ENCODE measurements around the gene SMC3. TPM values are rescaled to one million over a fixed set of nuclear protein-coding genes. Genes with fewer than 3 reads are reported as not detected.

SMC3 gene
- total and polyA plus RNA-seq, 4 donors, result 7.2 to 26.4 (median 18.1) TPM

DNA sequence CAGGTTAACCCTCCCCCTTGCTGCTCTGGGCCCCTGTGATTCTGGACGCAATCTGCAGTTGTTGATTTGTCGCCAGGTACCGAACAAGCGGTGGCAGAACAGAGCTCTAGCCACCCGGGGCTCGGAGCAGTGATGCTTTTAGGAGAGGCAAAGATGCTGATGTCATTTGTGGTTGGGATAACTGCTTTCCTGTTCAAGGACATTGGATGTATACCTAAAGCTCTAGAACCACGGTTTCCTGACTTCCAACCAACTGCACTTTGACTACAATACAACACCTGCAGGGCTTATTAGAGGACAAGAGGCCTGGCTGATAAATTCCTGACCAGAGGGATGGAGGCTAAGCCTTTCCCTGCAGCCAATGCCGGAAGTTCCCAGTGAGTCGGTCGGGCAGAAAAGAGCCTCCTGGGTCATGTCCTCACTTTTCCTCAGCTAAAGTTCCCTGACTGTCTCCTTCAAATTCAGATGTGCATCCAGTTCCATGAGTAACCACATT is 70.1 kb downstream of the SMC3 start:
- Histone ChIP-seq H3K36me3 (ENCODE audit: control insufficient read depth in 4 of 4, insufficient read depth in 3 of 4, low read depth in 1 of 4, low read length in 3 of 4) (no peaks in the 10 kb centered on the region), H3K9ac (ENCODE audit: low read depth in 1 of 2, low read length in 2 of 2) (no peak overlapping the region), H3K4me3 (ENCODE audit: low read depth in 1 of 3, low read length in 3 of 3) (no peak overlapping the region), H3K4me1 (ENCODE audit: control insufficient read depth in 4 of 4, insufficient read depth in 4 of 4, low read length in 3 of 4) (peaks cover 0 to under 1% (median 0%) of the 10 kb centered on the region in 4 donors), H3K27me3 (ENCODE audit: control insufficient read depth in 4 of 4, insufficient read depth in 4 of 4, low read length in 3 of 4) (peaks cover 0 to 6% (median 4%) of the 10 kb centered on the region in 4 donors), H3K27ac (ENCODE audit: low read depth in 1 of 2, low read length in 2 of 2) (no peak overlapping the region), H3K9me3 (ENCODE audit: control insufficient read depth in 4 of 4, low read length in 3 of 4) (no peaks in the 10 kb centered on the region)
- no peak for TF ChIP-seq RAD21 (IDR thresholded peaks at IDR 0.05)
- TF ChIP-seq, protein P1, sequence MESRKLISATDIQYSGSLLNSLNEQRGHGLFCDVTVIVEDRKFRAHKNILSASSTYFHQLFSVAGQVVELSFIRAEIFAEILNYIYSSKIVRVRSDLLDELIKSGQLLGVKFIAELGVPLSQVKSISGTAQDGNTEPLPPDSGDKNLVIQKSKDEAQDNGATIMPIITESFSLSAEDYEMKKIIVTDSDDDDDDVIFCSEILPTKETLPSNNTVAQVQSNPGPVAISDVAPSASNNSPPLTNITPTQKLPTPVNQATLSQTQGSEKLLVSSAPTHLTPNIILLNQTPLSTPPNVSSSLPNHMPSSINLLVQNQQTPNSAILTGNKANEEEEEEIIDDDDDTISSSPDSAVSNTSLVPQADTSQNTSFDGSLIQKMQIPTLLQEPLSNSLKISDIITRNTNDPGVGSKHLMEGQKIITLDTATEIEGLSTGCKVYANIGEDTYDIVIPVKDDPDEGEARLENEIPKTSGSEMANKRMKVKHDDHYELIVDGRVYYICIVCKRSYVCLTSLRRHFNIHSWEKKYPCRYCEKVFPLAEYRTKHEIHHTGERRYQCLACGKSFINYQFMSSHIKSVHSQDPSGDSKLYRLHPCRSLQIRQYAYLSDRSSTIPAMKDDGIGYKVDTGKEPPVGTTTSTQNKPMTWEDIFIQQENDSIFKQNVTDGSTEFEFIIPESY (IDR thresholded peaks at IDR 0.05), result no peak
- no peak for TF ChIP-seq TAF1 (conservative IDR thresholded peaks at IDR 0.05)
- TF ChIP-seq, protein P2, sequence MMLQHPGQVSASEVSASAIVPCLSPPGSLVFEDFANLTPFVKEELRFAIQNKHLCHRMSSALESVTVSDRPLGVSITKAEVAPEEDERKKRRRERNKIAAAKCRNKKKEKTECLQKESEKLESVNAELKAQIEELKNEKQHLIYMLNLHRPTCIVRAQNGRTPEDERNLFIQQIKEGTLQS (IDR thresholded peaks at IDR 0.05), result no peak
- no peak for TF ChIP-seq JUND (IDR thresholded peaks at IDR 0.05)
- TF ChIP-seq EGR1 (IDR thresholded peaks at IDR 0.05; ENCODE audit: low read depth in 2 of 2), result no peak
- no peak for TF ChIP-seq HNF4A (conservative IDR thresholded peaks at IDR 0.05)
- TF ChIP-seq, protein P3, sequence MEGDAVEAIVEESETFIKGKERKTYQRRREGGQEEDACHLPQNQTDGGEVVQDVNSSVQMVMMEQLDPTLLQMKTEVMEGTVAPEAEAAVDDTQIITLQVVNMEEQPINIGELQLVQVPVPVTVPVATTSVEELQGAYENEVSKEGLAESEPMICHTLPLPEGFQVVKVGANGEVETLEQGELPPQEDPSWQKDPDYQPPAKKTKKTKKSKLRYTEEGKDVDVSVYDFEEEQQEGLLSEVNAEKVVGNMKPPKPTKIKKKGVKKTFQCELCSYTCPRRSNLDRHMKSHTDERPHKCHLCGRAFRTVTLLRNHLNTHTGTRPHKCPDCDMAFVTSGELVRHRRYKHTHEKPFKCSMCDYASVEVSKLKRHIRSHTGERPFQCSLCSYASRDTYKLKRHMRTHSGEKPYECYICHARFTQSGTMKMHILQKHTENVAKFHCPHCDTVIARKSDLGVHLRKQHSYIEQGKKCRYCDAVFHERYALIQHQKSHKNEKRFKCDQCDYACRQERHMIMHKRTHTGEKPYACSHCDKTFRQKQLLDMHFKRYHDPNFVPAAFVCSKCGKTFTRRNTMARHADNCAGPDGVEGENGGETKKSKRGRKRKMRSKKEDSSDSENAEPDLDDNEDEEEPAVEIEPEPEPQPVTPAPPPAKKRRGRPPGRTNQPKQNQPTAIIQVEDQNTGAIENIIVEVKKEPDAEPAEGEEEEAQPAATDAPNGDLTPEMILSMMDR (IDR thresholded peaks at IDR 0.05; ENCODE audit: low read depth, low read length, missing input control), result no peak
- TF ChIP-seq HNF4G (IDR thresholded peaks at IDR 0.05), result no peak
- no peak for TF ChIP-seq NR2F2 (IDR thresholded peaks at IDR 0.05)
- no peak for TF ChIP-seq SP1 (IDR thresholded peaks at IDR 0.05)
- no peak for TF ChIP-seq FOXA2 (IDR thresholded peaks at IDR 0.05)
- no peak for TF ChIP-seq RXRA (IDR thresholded peaks at IDR 0.05)
- no peak for TF ChIP-seq GABPA (IDR thresholded peaks at IDR 0.05 in 1 of 2, conservative IDR thresholded peaks at IDR 0.05 in 1 of 2)
- TF ChIP-seq, protein P4, sequence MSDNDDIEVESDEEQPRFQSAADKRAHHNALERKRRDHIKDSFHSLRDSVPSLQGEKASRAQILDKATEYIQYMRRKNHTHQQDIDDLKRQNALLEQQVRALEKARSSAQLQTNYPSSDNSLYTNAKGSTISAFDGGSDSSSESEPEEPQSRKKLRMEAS (IDR thresholded peaks at IDR 0.05), result no peak
- TF ChIP-seq FOXA1 (IDR thresholded peaks at IDR 0.05), result no peak
- TF ChIP-seq, protein P5, sequence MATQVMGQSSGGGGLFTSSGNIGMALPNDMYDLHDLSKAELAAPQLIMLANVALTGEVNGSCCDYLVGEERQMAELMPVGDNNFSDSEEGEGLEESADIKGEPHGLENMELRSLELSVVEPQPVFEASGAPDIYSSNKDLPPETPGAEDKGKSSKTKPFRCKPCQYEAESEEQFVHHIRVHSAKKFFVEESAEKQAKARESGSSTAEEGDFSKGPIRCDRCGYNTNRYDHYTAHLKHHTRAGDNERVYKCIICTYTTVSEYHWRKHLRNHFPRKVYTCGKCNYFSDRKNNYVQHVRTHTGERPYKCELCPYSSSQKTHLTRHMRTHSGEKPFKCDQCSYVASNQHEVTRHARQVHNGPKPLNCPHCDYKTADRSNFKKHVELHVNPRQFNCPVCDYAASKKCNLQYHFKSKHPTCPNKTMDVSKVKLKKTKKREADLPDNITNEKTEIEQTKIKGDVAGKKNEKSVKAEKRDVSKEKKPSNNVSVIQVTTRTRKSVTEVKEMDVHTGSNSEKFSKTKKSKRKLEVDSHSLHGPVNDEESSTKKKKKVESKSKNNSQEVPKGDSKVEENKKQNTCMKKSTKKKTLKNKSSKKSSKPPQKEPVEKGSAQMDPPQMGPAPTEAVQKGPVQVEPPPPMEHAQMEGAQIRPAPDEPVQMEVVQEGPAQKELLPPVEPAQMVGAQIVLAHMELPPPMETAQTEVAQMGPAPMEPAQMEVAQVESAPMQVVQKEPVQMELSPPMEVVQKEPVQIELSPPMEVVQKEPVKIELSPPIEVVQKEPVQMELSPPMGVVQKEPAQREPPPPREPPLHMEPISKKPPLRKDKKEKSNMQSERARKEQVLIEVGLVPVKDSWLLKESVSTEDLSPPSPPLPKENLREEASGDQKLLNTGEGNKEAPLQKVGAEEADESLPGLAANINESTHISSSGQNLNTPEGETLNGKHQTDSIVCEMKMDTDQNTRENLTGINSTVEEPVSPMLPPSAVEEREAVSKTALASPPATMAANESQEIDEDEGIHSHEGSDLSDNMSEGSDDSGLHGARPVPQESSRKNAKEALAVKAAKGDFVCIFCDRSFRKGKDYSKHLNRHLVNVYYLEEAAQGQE (IDR thresholded peaks at IDR 0.05), result no peak
- TF ChIP-seq YY1 (IDR thresholded peaks at IDR 0.05), result no peak
- WGBS, result 60% methylated on average over 10 of the region's 10 CpGs
- DNase-seq (ENCODE audit: low spot score), result no peak
